Natural killer cell (primary cell): ENCODE results near the gene ASCL5. TPM values are rescaled to one million over a fixed set of nuclear protein-coding genes. Genes with fewer than 3 reads are reported as not detected.
A peak's percentile ranks its signal among the peaks of the same experiment; 100 is the strongest.

Source experiments
- ATAC-seq, 3 donors: fragments of 150-1000 bp in 2 of 3; fragments of 200-7000 bp in 1 of 3; cut with Tn5 transposase; 1 replicate in 1 of 3; 2 replicates in 2 of 3; pipeline ENCODE4 v1.10.0; 2021; ENCODE audit warnings: mild to moderate bottlenecking in 2 of 3, moderate library complexity in 2 of 3
- DNase-seq, 2 donors: peaks; one replicate each; pipeline versions ENCODE4 v3.0.0 to v3.0.0-alpha.2; 2013 to 2021; ENCODE audit warnings: mixed read lengths in 1 of 2
- H3K27ac ChIP-seq: one replicate; pipeline ENCODE4 v1.5.1; 2013; ENCODE audit warnings: mild to moderate bottlenecking, low read length
- H3K27me3 ChIP-seq: one replicate; pipeline ENCODE4 v1.6.1; 2013; ENCODE audit warnings: low read length; ENCODE audit not compliant: control insufficient read depth, insufficient read depth
- H3K36me3 ChIP-seq: one replicate; pipeline ENCODE4 v1.6.1; 2013; ENCODE audit warnings: low read length; ENCODE audit not compliant: control insufficient read depth, insufficient read depth
- H3K4me1 ChIP-seq: one replicate; pipeline ENCODE4 v1.6.1; 2013; ENCODE audit warnings: low read length; ENCODE audit not compliant: control insufficient read depth, insufficient read depth
- H3K4me3 ChIP-seq: one replicate; pipeline ENCODE4 v1.5.1; 2013; ENCODE audit warnings: low read length
- H3K9me3 ChIP-seq: one replicate; pipeline ENCODE4 v1.6.1; 2013; ENCODE audit warnings: low read length; ENCODE audit not compliant: control insufficient read depth, insufficient read depth
- H3K27ac Mint-ChIP-seq, 2 donors: one replicate each; pipeline ENCODE4 v1.8.0; 2022; ENCODE audit warnings: mild to moderate bottlenecking in 2 of 2, mixed read lengths in 2 of 2, moderate library complexity in 1 of 2
- H3K27me3 Mint-ChIP-seq, 2 donors: one replicate each; pipeline ENCODE4 v1.8.0; 2022; ENCODE audit warnings: low read depth in 2 of 2, mixed read lengths in 2 of 2
- H3K36me3 Mint-ChIP-seq: one replicate; pipeline ENCODE4 v1.8.0; 2022; ENCODE audit warnings: mixed read lengths
- H3K4me1 Mint-ChIP-seq, 2 donors: one replicate each; pipeline ENCODE4 v1.8.0; 2022; ENCODE audit warnings: mixed read lengths in 2 of 2
- H3K4me3 Mint-ChIP-seq: one replicate; pipeline ENCODE4 v1.8.0; 2022; ENCODE audit warnings: mild to moderate bottlenecking, moderate library complexity, mixed read lengths
- H3K9me3 Mint-ChIP-seq, 2 donors: one replicate each; pipeline ENCODE4 v1.8.0; 2022; ENCODE audit warnings: mixed read lengths in 2 of 2
- WGBS: methylation state at CpG from one replicate; pipeline ENCODE4 v1.1.7; 2013; ENCODE audit warnings: missing lambda C conversion rate; ENCODE audit not compliant: insufficient coverage; 5-methylcytosine and 5-hydroxymethylcytosine counted together
- intact Hi-C: fragments of 100-400 bp; cut with micrococcal nuclease; formaldehyde crosslinking; loops from one replicate; pipeline ENCODE4 v1.14.2; 2022
- total RNA-seq, 4 donors: library from RNA; stranded (reverse); fragments of 120-200 nt in 1 of 4; gene quantifications; one replicate each; pipeline versions ENCODE4 v1.2.3 to v1.2.4, GENCODE V29; 2013 to 2022
- TF ChIP-seq, protein P1 (sequence below): fragments of 200-600 bp; IDR thresholded peaks from one replicate; pipeline ENCODE4 v1.8.0; 2022; ENCODE audit warnings: antibody characterized with exemption

The ASCL5 gene
- total RNA-seq, 3 donors from 2014 or later (not counting 1 experiment from before 2014, with no cell fraction given), result not detected

DNA sequence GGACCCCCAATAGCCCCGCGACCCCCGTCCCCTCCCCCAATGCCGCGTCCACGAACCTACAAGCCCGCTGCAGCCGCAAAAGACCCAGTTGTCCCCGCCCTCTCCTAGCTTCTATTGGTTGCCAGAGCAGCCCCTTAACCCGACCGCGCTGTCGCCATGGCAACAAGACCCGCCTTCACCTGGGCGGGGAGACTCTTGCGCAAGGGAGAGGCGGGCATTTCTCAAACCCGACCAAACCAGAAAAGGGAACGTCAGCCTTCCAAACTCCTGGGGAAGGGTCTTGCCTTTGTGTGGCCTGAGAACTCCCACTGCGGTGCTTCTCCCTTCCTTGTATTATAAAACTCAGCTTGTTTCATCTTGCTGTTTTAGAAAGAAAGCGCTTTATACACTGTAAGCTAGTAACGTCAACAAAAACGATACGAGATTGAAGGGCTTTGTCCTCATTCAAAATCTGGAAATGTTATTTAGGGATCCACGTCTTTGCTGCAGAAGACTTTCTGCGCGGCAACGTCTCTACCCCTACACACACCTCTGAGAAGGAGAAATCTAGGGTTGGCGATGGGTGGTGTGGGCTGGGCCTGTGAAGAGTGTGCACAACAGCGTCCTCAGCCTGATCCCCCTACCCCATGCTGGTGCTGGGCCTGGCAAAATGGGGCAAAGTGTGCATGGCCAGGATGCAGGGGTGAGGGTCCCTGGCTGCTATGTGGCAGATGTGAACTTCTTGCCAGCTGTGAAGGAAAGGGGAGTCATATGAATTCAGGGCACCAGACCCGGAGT, 27.6 kb upstream of the ASCL5 start, which contains the start of gene TMEM9:
TMEM9 (minus strand) TSS at position 86 of the 777 bp plus-strand sequence. CDS start 551 bp downstream, outside the sequence.
- H3K4me3 Mint-ChIP-seq, result peak within 1 kb of the TSS; percentile 91
- no peaks in the 10 kb centered on the region for H3K9me3 Mint-ChIP-seq
- Histone ChIP-seq H3K27ac (no peak within 1 kb of the TSS), H3K27me3 (no peaks in the 10 kb centered on the region), H3K36me3 (no peaks in the 10 kb centered on the region), H3K4me1 (peaks cover 14% of the 10 kb centered on the region), H3K4me3 (peak within 1 kb of the TSS; percentile 56), H3K9me3 (no peaks in the 10 kb centered on the region)
- TF ChIP-seq, protein P1, sequence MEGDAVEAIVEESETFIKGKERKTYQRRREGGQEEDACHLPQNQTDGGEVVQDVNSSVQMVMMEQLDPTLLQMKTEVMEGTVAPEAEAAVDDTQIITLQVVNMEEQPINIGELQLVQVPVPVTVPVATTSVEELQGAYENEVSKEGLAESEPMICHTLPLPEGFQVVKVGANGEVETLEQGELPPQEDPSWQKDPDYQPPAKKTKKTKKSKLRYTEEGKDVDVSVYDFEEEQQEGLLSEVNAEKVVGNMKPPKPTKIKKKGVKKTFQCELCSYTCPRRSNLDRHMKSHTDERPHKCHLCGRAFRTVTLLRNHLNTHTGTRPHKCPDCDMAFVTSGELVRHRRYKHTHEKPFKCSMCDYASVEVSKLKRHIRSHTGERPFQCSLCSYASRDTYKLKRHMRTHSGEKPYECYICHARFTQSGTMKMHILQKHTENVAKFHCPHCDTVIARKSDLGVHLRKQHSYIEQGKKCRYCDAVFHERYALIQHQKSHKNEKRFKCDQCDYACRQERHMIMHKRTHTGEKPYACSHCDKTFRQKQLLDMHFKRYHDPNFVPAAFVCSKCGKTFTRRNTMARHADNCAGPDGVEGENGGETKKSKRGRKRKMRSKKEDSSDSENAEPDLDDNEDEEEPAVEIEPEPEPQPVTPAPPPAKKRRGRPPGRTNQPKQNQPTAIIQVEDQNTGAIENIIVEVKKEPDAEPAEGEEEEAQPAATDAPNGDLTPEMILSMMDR, result no peak
- ATAC-seq (peak; percentile 94 to 96 (median 96)), DNase-seq (peak; percentile 98 to 99)
- H3K27ac Mint-ChIP-seq, result peak within 1 kb of the TSS; percentile 75 to 83
- intact Hi-C loops, result loop anchor here (5.0 kb wide), 1 partner anchor 137 kb away; no protein-coding TSS in a partner anchor
- 11% methylated on average over 26 of the region's 31 CpGs for WGBS
- no peaks in the 10 kb centered on the region for H3K36me3 Mint-ChIP-seq
- H3K27me3 Mint-ChIP-seq, result peaks cover 14 to 17% of the 10 kb centered on the region in 2 donors
- H3K4me1 Mint-ChIP-seq, result peaks cover 13 to 24% of the 10 kb centered on the region in 2 donors

GRCh38 chr1:201153474-201154388, 26.7 kb upstream of the ASCL5 start:
- H3K9me3 ChIP-seq, result no peaks in the 10 kb centered on the region
- Mint-ChIP-seq H3K27me3 (peaks cover 14 to 17% of the 10 kb centered on the region in 2 donors), H3K9me3 (no peaks in the 10 kb centered on the region), H3K27ac (peak overlapping the region; percentile 75 to 83), H3K4me3 (peak overlapping the region; percentile 91), H3K4me1 (peaks cover 13 to 24% of the 10 kb centered on the region in 2 donors), H3K36me3 (no peaks in the 10 kb centered on the region)
- peak overlapping the region; percentile 56 for H3K4me3 ChIP-seq
- ATAC-seq (peak; percentile 79 to 80 (median 80)), DNase-seq (no peak)
- peaks cover 14% of the 10 kb centered on the region for H3K4me1 ChIP-seq
- peaks cover 4% of the 10 kb centered on the region for H3K36me3 ChIP-seq
- no peaks in the 10 kb centered on the region for H3K27me3 ChIP-seq
- intact Hi-C loops, result loop anchor here (5.0 kb wide), 1 partner anchor 136 kb away; no protein-coding TSS in a partner anchor
- 3% methylated on average over 37 of the region's 37 CpGs for WGBS
- no peak overlapping the region for H3K27ac ChIP-seq
- TF ChIP-seq, protein P1, result no peak

GRCh38 chr1:201149400-201149799, 22.4 kb upstream of the ASCL5 start:
- Histone ChIP-seq H3K27ac (no peak overlapping the region), H3K27me3 (no peaks in the 10 kb centered on the region), H3K36me3 (peaks cover 14% of the 10 kb centered on the region), H3K9me3 (no peaks in the 10 kb centered on the region), H3K4me3 (no peak overlapping the region), H3K4me1 (peaks cover 7% of the 10 kb centered on the region)
- Mint-ChIP-seq H3K4me1 (peaks cover 9 to 18% of the 10 kb centered on the region in 2 donors), H3K27ac (no peak overlapping the region), H3K27me3 (no peaks in the 10 kb centered on the region), H3K36me3 (no peaks in the 10 kb centered on the region), H3K9me3 (no peaks in the 10 kb centered on the region), H3K4me3 (no peak overlapping the region)
- TF ChIP-seq, protein P1, result no peak
- intact Hi-C loops, result no loop called here
- 89% methylated on average over 4 of the region's 4 CpGs for WGBS
- DNase-seq (peak in 1 of 2 donors; percentile 43), ATAC-seq (no peak)
